NB4 (cell line): ENCODE data around the gene EMILIN1.

ENCODE experiments used
- DNase-seq: peaks from one replicate; pipeline ENCODE4 v3.0.0; 2010; ENCODE audit warnings: low read depth
- H3K4me3 ChIP-seq: one replicate; pipeline ENCODE4 v1.5.1; 2011; ENCODE audit warnings: mild to moderate bottlenecking, low read depth, low read length, moderate library complexity
- CTCF ChIP-seq: IDR thresholded peaks from one replicate; pipeline ENCODE4 v1.5.1; 2012; ENCODE audit warnings: low read depth, low read length
- MAX ChIP-seq: IDR thresholded peaks from 2 replicates; pipeline ENCODE4 v1.6.1; 2011; ENCODE audit warnings: low read depth, low read length
- MYC ChIP-seq: IDR thresholded peaks from 2 replicates; pipeline ENCODE4 v1.6.1; 2011; ENCODE audit warnings: low read depth, low read length
- POLR2A ChIP-seq: IDR thresholded peaks from 2 replicates; pipeline ENCODE4 v1.6.1; 2011; ENCODE audit warnings: mild to moderate bottlenecking; ENCODE audit not compliant: insufficient read length; ENCODE audit errors: extremely low read depth

Gene EMILIN1

GRCh38 chr2:27042985-27043634, 35.3 kb upstream of the EMILIN1 start:
- DNase-seq: no peak
- TF ChIP-seq CTCF: no peak
- TF ChIP-seq MYC: no peak
- TF ChIP-seq POLR2A: no peak
- no peak for TF ChIP-seq MAX

GRCh38 chr2:27049422-27050280, 28.8 kb upstream of the EMILIN1 start:
- TF ChIP-seq MYC (0 out of 2 replicates have a peak, but pooled peaks have one; percentile 11), POLR2A (no peak)
- DNase-seq: no peak
- H3K4me3 ChIP-seq: peak overlapping the region; percentile 78

More at GRCh38 chr2:27042985-27043634, 35.3 kb upstream of the EMILIN1 start:
- no peak overlapping the region for H3K4me3 ChIP-seq

GRCh38 chr2:27050281-27050995, 28.0 kb upstream of the EMILIN1 start:
- peak; percentile 96 for DNase-seq
- TF ChIP-seq MAX: peak; percentile 50
- TF ChIP-seq POLR2A: peak; percentile 21
- peak; percentile 78 for TF ChIP-seq MYC
- TF ChIP-seq CTCF: no peak
- H3K4me3 ChIP-seq: peak overlapping the region; percentile 81

GRCh38 chr2:27050996-27051901, 27.2 kb upstream of the EMILIN1 start, which contains the start of gene AGBL5:
AGBL5 (plus strand) TSS chr2:27051668; CDS start chr2:27052959, 1,291 bp downstream.
- peak; percentile 96 for DNase-seq
- TF ChIP-seq MYC: peak; percentile 50; the same call in 1 of the 2 replicates
- no peak for TF ChIP-seq CTCF
- peak; percentile 48 for TF ChIP-seq POLR2A
- TF ChIP-seq MAX: peak; percentile 73

GRCh38 chr2:27051902-27052645, 26.3 kb upstream of the EMILIN1 start:
- peak; percentile 54 for DNase-seq
- TF ChIP-seq MAX (no peak), CTCF (no peak), POLR2A (no peak), MYC (no peak)
- H3K4me3 ChIP-seq: peak overlapping the region; percentile 81

More at GRCh38 chr2:27050996-27051901, 27.2 kb upstream of the EMILIN1 start, which contains the start of gene AGBL5:
- peak within 1 kb of the TSS; percentile 81 for H3K4me3 ChIP-seq
